G401.6 (cell line): ENCODE results near the gene ROR2.

ENCODE experiments used
- FAIRE-seq: peaks from 2 replicates; lab custom pipeline; 2012; peaks lifted over from hg19 to GRCh38; lab: Jason Lieb, UNC

ROR2 gene

GRCh38 chr9:91948597-91949391 lies 1.2 kb downstream of the ROR2 start:
- no peak for FAIRE-seq

- no peak for FAIRE-seq
These were observed 1.9 kb downstream of the ROR2 start for GRCh38 chr9:91948101-91948596.

- no peak for FAIRE-seq
These were observed 3.2 kb downstream of the ROR2 start for GRCh38 chr9:91946653-91947488.

- no peak for FAIRE-seq
These were observed 3.8 kb downstream of the ROR2 start for GRCh38 chr9:91946196-91946595.

GRCh38 chr9:91945277-91946085 lies 4.5 kb downstream of the ROR2 start:
- FAIRE-seq: no peak

DNA sequence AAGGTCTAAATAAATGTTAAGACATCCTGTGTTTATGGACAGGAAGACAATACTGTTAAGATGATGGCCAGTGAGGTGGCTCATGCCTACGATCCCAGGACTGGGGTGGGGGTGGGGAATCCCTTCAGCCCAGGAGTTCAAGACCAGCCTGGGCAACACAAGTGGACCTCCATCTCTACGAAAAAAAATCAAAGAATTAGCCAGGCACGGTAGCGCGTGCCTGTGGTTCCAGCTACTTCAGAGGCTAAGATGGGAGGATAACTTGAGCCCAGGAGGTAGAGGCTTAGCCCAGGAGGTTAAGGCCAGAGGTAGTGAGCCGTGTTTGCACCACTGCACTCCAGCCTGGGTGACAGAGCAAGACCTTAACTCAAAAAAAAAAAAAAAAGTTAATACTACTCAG lies 5.3 kb downstream of the ROR2 start:
- FAIRE-seq: no peak

DNA sequence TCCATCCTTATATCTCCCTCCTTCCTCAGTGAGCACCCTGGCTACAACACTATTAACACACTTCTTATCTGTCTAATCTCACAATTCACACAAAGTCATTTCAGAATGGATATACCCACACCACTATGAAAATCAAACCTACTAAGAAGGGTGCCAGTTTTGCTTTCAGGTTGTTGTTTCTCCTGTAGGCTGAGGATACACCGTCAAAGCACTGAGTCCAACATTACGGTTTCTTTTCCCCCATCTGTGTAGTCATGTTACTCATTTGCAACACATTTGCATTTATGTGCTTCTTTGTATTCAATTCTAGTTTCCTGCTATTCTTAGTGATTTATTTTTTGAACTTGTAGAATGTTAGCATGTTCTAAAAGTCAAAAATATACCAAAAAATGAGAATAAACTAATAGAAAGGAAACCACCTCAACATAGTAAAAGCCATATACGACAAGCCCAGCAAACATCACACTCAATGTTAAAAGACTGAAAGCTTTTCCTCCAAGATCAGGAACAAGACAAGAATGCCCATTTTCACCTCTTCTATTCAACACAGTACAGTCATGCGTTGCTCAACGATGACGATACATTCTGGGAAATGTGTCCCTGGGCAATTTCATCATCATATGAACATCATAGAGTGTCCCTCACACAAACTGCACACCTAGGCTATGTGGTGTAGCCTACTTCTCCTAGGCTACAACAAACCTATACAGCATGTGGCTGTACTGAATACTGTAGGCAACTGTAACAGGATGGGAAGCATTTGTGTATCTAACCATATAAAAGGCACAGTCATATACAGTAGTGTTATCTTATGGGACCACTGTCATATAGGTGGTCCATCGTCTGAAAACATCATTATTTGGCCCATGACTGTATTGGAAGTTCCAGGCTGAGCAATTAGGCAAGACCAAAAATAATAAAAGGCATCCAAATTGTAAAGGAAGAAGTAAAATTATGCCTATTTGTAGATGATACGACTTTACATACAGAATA lies 6.3 kb downstream of the ROR2 start:
- FAIRE-seq: no peak

DNA sequence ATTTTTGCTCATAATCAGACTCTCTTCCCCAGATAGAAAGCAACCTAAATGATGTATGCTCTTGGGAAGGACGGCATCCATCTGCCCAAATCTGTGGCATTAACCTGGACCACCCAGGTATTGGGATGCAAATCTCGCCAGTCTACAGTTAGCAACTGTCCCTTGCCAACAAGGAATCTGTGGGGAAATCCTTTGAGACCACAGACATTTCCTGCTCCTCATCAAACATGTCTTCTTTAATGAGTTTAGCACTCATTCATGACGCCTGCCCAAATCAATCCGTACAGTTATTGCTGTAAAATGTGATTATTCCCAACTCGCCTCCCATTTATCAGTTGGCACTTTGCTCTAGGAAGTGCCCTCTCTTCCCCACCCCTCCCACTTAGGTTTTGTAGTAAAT lies 7.8 kb downstream of the ROR2 start:
- no peak for FAIRE-seq

DNA sequence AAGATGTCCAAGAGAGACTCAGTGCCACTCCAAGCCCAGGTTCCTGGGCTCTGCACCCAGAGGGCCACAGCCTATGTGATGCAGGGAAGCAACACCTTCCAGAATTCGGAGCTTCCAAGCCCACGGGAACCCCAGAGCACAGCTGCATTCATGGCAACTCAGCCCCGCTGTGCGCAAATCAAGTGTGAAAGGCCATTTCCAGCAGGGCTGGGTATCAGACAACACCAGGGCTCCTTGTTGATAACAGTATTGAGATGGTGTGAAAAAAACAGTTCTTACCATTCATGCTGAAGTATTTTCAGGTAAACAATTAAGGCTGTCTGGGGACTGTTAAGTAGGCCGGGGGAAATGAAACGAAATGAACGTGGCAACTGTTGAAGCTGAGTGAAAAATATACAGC lies 10.1 kb downstream of the ROR2 start:
- no peak for FAIRE-seq

GRCh38 chr9:91937727-91938126 lies 12.3 kb downstream of the ROR2 start:
- FAIRE-seq: no peak

GRCh38 chr9:91937056-91937455 lies 13.0 kb downstream of the ROR2 start:
- no peak for FAIRE-seq

GRCh38 chr9:91935805-91936514 lies 14.1 kb downstream of the ROR2 start:
- FAIRE-seq: no peak

GRCh38 chr9:91935066-91935749 lies 14.8 kb downstream of the ROR2 start:
- no peak for FAIRE-seq

DNA sequence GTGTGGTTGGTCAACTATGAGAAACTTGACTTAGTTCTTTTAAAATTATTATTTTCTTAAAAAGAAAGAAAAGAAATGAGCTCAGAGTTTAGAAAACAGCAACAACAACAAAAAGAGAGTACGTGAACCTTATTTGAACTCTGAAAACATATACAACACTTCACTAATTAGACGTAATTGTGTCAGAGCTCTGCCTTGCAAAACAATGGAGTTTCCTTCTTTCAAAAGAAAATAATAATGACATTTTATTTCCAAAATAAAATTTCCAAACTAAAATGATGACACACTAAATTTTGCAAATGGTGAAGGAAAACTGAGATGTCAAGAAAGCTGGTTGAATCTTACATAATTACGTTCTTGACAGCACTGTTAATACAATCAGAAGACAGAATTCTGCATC lies 15.4 kb downstream of the ROR2 start:
- FAIRE-seq: no peak

DNA sequence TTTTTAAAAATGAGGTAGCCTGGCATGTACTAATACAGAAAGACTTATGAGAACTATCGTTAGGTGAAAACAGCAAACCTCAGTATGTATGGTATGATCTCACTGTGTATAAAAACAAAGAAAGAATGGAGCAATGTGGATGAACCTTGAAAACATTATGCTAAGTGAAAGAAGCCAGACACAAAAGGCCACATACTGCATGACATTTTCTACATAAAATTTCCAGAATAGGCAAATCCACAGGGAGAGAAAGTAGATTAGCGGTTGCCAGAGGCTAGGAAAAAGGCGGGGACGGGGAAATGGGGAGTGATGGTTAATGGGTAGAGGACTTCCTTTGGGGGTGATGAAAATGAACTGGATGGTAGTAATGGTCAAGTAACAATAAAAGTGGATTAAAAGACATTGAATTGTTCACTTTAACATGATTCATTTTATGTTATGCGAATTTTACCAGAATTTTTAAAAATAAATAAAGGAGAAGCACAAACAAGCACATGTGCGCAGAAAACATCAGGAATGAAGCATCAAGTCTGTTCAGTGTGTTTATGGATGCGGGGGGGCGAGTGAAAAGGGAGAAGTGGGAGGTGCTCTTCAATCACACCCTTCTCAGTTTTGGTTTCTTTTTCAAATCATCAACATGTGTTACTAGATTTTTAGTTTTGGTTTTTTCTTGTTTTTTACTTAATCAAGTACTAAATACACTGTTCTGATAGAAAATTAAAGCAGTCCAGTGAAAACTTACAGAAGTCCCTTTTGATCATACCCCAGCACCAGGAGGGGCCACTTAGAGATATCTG lies 16.3 kb downstream of the ROR2 start:
- no peak for FAIRE-seq

DNA sequence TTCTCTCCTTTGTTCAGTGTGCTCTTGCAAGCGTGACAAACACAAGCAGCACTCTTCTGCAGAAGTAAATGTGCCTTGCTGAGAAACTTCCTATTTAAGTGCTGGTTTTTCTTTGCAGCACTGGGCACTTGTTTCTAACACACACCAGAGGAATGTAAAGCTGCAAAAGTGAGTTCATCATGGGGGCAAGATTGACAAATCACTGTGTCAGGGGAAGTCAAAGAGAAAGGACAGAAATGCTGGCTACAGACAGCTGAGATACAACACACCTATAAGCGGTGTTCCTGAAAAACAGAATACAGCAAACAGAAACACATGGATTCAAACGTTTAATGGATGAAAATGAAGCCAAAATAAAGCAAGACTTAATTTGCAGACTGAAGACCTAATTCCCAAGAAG lies 19.6 kb downstream of the ROR2 start:
- FAIRE-seq: no peak

DNA sequence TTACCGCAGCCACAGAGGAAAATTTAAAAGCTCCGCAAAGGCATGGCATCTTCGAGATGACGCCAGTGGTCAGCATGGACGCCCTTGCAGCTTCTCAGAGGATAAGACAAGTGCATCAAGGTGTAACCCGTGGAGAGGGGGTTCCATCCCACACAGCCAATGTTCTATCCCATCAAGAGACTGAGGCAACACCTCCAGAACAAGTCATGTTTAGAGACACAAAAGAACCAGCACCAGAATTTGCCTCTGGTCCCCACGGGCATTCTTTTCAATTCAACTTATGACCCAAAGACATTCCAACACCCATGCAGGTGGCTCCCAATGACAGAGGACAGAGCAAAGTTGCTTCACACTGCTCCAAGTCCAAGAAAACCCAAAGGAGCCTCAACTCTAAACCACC lies 20.7 kb downstream of the ROR2 start:
- no peak for FAIRE-seq

- FAIRE-seq: no peak
These were observed 22.0 kb downstream of the ROR2 start for GRCh38 chr9:91927922-91928510.

- FAIRE-seq: no peak
These were observed 25.9 kb downstream of the ROR2 start for GRCh38 chr9:91924090-91924489.
